Measurements from ENCODE around the gene GGA1. TPM values are rescaled to one million over a fixed set of nuclear protein-coding genes. Genes with fewer than 3 reads are reported as not detected.
"Not testable (repeated sequence)": the region's sequence is repeated elsewhere in the genome, so short reads cannot be mapped to it uniquely, and the experiment has no call there.

The GGA1 gene
- total and polyA plus RNA-seq, 2 donors (not counting 1 experiment from before 2014, with no cell fraction given) = 18.0 to 27.9 TPM

DNA sequence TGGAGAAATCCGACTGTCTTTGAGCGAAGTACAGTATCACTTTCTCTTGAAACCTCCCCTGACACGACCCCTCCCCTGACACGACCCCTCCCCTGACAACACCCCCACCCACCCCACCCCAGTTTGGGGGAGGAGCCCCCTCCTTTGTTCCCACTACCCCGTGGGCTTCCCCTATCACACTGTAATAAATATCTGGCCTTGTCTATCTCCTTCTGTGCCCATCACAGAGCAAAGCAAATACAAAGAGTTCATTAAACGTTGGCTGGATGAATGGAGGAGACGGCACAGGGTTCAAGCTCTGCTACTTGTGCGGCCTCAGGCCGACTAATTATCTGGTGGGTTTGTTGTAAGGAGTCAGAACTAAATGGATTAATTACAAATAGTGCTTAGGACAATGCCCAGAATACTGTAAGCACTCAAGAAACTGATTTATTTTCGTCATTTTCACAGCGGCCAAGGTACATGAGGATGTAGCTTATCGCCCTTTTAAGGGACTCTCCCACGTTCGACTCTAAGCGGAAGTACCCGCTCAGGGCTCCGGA is 628 bp upstream of the GGA1 start:
- H3K4me2 ChIP-seq (ENCODE audit: extremely low read depth, insufficient read depth, low read length) = peak overlapping the region; percentile 66
- H3K4me3 ChIP-seq (replicated peaks in 1 of 4; ENCODE audit: control extremely low read depth in 1 of 4, insufficient read depth in 1 of 4, low read depth in 3 of 4, low read length in 4 of 4) = peak overlapping the region; percentile 57 to 96 (median 76)
- H3K9ac ChIP-seq (ENCODE audit: insufficient read depth, low read length) = peak overlapping the region; percentile 80
- H3K27me3 ChIP-seq (ENCODE audit: control insufficient read depth, insufficient read depth, low read length) = peaks cover 8% of the 10 kb centered on the region
- H3K36me3 ChIP-seq (ENCODE audit: control insufficient read depth, insufficient read depth, low read length) = no peaks in the 10 kb centered on the region
- H4K20me1 ChIP-seq (ENCODE audit: control insufficient read depth, extremely low read depth, insufficient read depth, low read length) = no peaks in the 10 kb centered on the region
- DNase-seq (ENCODE audit: low read depth in 2 of 2) = no peak
- TF ChIP-seq, protein P1, sequence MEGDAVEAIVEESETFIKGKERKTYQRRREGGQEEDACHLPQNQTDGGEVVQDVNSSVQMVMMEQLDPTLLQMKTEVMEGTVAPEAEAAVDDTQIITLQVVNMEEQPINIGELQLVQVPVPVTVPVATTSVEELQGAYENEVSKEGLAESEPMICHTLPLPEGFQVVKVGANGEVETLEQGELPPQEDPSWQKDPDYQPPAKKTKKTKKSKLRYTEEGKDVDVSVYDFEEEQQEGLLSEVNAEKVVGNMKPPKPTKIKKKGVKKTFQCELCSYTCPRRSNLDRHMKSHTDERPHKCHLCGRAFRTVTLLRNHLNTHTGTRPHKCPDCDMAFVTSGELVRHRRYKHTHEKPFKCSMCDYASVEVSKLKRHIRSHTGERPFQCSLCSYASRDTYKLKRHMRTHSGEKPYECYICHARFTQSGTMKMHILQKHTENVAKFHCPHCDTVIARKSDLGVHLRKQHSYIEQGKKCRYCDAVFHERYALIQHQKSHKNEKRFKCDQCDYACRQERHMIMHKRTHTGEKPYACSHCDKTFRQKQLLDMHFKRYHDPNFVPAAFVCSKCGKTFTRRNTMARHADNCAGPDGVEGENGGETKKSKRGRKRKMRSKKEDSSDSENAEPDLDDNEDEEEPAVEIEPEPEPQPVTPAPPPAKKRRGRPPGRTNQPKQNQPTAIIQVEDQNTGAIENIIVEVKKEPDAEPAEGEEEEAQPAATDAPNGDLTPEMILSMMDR (conservative IDR thresholded peaks at IDR 0.05 in 1 of 2, IDR thresholded peaks at IDR 0.05 in 1 of 2; ENCODE audit: low read depth in 1 of 2, low read length in 2 of 2) = no peak
- no peak for TF ChIP-seq EZH2 (IDR thresholded peaks at IDR 0.05; ENCODE audit: low read length, missing control alignments)
- H3K79me2 ChIP-seq (ENCODE audit: control insufficient read depth, insufficient read depth, low read length) = peaks cover 24% of the 10 kb centered on the region
- H2AFZ ChIP-seq (ENCODE audit: low read length) = peak overlapping the region; percentile 76
- peaks cover 3% of the 10 kb centered on the region for H3K4me1 ChIP-seq (ENCODE audit: control insufficient read depth, extremely low read depth, insufficient read depth, low read length)
- peak overlapping the region; percentile 95 for H3K27ac ChIP-seq (ENCODE audit: insufficient read depth, low read length)
- H3K9me3 ChIP-seq (ENCODE audit: control insufficient read depth, insufficient read depth, low read depth, low read length) = no peaks in the 10 kb centered on the region

DNA sequence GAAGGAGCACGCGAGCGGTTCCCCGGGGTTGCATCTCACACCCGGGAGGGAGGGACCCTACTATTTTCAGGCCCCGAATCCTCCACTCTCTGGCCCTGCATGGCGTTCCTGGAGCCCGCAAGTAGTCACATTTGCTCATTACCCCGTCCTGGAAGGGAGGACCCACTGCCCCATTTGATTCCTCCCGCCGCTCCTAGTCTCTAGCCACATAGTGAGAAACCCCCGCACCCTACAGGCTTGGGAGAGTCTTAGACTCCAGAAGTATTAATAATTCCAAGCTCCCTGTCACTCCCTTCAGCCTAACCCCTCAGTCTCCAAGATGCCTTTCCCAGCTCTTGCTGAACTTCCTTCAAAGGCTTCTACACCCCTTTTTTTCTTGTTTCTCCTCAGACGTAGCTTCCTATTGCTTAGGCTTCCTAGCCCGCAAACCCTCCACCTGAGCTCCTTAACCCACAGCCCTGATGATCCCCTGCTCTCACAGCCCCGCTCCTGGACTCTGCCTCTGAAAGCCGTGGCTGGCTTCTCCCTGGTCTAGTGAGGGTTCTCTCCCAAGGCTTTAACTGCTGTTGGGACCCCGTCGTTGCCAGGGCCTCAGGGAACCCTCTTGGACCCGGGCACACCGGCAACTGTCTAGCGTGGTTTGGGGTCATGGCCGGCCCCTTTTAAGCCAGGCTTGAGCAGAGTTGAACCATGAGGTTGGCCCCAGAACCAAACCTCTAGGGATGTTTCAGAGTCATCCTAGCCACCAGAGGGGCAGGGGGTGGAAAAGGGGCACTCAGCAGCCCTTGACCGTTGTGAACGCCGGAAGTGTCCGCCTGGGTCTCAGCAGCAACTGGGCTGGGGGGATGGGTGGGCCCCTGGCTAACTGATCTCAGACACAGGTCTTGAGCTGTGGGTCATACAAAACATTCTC is 862 bp downstream of the GGA1 start:
- peaks cover 6% of the 10 kb centered on the region for H3K4me1 ChIP-seq (ENCODE audit: control insufficient read depth, extremely low read depth, insufficient read depth, low read length)
- no peaks in the 10 kb centered on the region for H3K9me3 ChIP-seq (ENCODE audit: control insufficient read depth, insufficient read depth, low read depth, low read length)
- TF ChIP-seq, protein P1 (conservative IDR thresholded peaks at IDR 0.05 in 1 of 2, IDR thresholded peaks at IDR 0.05 in 1 of 2; ENCODE audit: low read depth in 1 of 2, low read length in 2 of 2) = no peak
- no peak for TF ChIP-seq EZH2 (IDR thresholded peaks at IDR 0.05; ENCODE audit: low read length, missing control alignments)
- H3K27me3 ChIP-seq (ENCODE audit: control insufficient read depth, insufficient read depth, low read length) = peaks cover 8% of the 10 kb centered on the region
- H4K20me1 ChIP-seq (ENCODE audit: control insufficient read depth, extremely low read depth, insufficient read depth, low read length) = no peaks in the 10 kb centered on the region
- H3K27ac ChIP-seq (ENCODE audit: insufficient read depth, low read length) = peak overlapping the region; percentile 88
- no peaks in the 10 kb centered on the region for H3K36me3 ChIP-seq (ENCODE audit: control insufficient read depth, insufficient read depth, low read length)
- no peak overlapping the region for H2AFZ ChIP-seq (ENCODE audit: low read length)
- peak in 1 of 2 donors; percentile 28 for DNase-seq (ENCODE audit: low read depth in 2 of 2)
- peak overlapping the region; percentile 86 to 96 (median 92) for H3K4me3 ChIP-seq (replicated peaks in 1 of 4; ENCODE audit: control extremely low read depth in 1 of 4, insufficient read depth in 1 of 4, low read depth in 3 of 4, low read length in 4 of 4)
- peak overlapping the region; percentile 80 for H3K9ac ChIP-seq (ENCODE audit: insufficient read depth, low read length)
- H3K79me2 ChIP-seq (ENCODE audit: control insufficient read depth, insufficient read depth, low read length) = peaks cover 24% of the 10 kb centered on the region
- H3K4me2 ChIP-seq (ENCODE audit: extremely low read depth, insufficient read depth, low read length) = peak overlapping the region; percentile 95

DNA sequence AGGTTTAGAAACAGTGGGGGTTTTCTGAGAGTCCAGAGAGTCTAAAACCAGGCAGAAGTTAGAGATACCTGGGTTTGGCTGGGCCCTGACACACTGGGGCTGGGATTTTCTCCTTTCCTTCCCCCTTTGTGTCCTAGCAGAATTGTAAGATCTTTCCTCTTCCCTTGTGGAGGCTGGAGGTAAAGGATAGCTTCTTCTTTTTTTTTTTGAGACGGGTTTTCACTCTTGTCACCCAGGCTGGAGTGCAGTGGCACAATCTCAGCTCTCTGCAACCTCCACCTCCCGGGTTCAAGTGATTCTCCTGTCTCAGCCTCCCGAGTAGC is 1.5 kb downstream of the GGA1 start:
- H4K20me1 ChIP-seq (ENCODE audit: control insufficient read depth, extremely low read depth, insufficient read depth, low read length); H3K9me3 ChIP-seq (ENCODE audit: control insufficient read depth, insufficient read depth, low read depth, low read length); H3K27me3 ChIP-seq (ENCODE audit: control insufficient read depth, insufficient read depth, low read length); H3K36me3 ChIP-seq (ENCODE audit: control insufficient read depth, insufficient read depth, low read length); H2AFZ ChIP-seq (ENCODE audit: low read length); H3K4me1 ChIP-seq (ENCODE audit: control insufficient read depth, extremely low read depth, insufficient read depth, low read length); DNase-seq (ENCODE audit: low read depth in 2 of 2): not testable (repeated sequence)
- peak overlapping the region; percentile 86 to 96 (median 92) for H3K4me3 ChIP-seq (replicated peaks in 1 of 4; ENCODE audit: control extremely low read depth in 1 of 4, insufficient read depth in 1 of 4, low read depth in 3 of 4, low read length in 4 of 4)
- peak overlapping the region; percentile 80 for H3K9ac ChIP-seq (ENCODE audit: insufficient read depth, low read length)
- H3K27ac ChIP-seq (ENCODE audit: insufficient read depth, low read length) = peak overlapping the region; percentile 88
- peak overlapping the region; percentile 95 for H3K4me2 ChIP-seq (ENCODE audit: extremely low read depth, insufficient read depth, low read length)
- peaks cover 24% of the 10 kb centered on the region for H3K79me2 ChIP-seq (ENCODE audit: control insufficient read depth, insufficient read depth, low read length)
